GM21723 (cell line): ENCODE measurements around the gene TRMT11.
"Not testable (repeated sequence)": the region's sequence is repeated elsewhere in the genome, so short reads cannot be mapped to it uniquely, and the experiment has no call there.

Source experiments
- ATAC-seq: cut with Tn5 transposase; IDR thresholded peaks from one replicate; pipeline ENCODE4 v1.9.1; 2021; ENCODE audit warnings: mild to moderate bottlenecking, moderate library complexity; ENCODE audit not compliant: unreplicated experiment

Gene TRMT11

DNA sequence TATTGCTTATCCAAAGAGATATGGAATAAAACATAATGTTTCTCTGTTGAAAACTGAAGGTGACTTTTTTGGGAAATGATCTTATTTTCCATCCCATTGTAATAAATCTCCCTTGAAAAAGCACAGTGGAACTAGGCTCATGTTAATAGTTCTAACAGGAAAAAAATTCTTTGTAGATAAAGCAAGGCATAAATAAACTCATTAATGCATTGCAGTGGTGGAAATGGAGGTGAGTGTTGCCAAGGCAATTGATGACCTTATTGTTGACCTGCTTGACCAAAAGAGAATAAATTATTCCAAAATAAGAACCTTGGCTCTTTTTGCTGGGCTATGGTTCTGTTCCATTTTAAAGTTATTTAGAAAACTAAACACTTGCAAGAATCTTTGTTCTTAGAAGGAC, 55.2 kb downstream of the TRMT11 start:
- no peak for ATAC-seq

DNA sequence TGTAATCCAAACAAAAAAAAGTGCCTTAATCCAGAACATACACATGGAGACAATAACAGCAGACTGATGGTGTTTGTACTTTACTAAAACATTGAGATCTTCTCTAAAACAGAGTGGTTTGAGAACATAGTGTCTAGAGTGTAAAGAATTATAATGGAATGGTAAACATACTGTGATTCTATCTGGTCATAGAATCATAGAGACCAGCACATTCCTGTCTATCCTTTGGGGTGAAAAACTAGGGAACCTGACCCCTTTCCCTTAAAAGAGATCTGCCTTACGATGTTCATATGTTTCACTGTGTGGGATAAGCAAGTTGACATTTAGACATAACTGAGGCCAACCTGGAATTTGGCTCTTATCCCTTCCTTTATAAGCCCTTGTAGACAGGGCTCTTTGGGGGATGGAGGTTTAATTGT, 55.7 kb downstream of the TRMT11 start:
- ATAC-seq, result no peak

DNA sequence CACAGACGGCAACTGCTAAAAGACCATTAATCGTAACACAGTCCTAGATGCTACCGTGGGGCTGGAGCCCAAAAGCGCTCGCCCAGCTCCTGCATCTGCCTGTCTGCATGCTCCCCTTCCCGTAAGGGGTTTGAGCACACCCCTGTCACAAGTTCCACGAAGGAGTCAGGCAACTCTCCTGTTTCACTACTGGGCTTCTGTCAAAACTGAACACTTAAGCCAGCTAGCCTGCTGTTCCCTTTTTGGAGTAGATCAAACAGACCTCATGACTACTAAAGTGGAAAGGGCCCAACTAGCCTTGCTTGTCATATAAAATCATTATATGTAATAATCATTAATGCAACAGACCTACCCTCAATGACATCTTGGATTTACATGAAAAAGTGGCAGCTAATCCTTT, 61.3 kb downstream of the TRMT11 start:
- ATAC-seq, result no peak

DNA sequence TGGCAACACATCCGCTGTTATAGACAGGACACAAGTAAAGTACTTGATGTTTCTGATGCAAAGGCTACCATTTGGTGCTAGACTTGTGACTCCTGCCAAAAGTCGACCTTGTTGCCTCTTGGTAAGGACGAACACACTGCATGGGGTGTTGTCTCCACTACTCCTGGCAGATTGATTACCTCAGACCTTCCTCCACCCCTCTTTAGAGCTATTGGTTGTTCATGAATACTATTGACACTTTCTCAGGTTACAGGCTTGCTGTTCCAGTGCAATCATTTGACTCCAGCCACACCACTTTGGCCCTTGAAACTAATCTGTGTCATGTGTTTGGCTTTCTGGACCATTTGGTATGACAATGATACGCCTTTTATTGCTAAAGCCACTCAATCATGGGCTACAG, 62.3 kb downstream of the TRMT11 start:
- no peak for ATAC-seq

- ATAC-seq, result no peak
Observed at GRCh38 chr6:126050795-126051194, 64.5 kb downstream of the TRMT11 start.

DNA sequence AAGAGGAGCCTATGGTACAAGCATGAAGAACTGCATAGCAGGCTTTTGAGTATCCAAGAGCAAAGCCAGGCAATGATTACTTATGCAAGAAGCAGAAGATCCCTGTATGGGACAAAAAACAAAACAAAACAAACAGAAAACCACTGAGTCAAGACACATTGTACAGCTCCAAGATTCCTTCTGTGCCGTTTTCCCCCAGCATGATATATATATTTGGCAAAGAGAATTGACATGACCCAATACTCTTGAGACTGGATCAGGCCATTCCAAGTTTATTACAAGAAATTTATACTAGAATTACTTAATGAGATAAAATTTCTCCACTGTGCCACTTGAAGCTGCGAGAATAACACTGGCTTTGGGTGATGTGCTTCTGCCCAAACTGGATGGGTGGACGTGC, 65.5 kb downstream of the TRMT11 start:
- no peak for ATAC-seq

DNA sequence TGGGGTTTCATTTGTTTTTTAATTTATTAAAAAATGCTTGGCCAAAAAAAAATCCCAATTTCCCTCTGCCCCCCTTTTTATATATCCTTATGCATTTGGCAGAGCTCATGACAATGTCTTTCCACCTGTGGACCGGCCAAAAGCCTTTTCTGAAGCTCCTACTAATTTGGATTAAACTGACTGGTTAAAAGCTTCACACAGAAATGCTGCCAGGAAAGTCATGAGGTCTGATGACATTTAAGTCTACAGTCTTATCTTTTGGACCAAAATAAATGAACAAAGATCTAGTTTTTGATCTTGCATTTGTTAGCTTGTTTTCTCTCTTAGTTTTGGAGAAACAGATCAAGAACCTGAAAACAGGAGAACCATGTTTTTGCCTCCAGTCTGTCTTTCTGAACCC, 66.1 kb downstream of the TRMT11 start:
- ATAC-seq, result no peak

- no peak for ATAC-seq
Observed at GRCh38 chr6:126054258-126054702, 67.9 kb downstream of the TRMT11 start.

GRCh38 chr6:126054802-126055201, 68.5 kb downstream of the TRMT11 start:
- no peak for ATAC-seq

DNA sequence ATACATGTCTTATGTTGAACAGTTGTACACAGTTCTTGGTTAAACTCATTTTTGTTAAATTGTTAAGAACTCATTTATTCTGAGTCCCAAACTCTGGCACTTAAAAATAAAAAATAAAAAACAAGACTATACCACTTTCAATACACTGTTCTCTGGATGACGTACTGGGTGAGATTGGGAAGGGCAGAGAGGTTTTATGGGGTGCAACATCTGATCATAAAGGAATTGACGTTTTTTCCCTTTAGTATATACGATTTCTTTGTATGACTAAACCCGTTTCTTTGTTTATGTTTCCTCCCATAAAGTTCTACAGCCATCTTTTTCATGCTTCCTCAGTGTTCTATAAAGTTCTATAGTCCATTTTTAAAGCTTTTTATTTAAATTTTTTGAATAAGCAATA, 69.1 kb downstream of the TRMT11 start:
- ATAC-seq, result no peak

GRCh38 chr6:126056355-126057004, 70.1 kb downstream of the TRMT11 start:
- no peak for ATAC-seq

GRCh38 chr6:126058085-126058484, 71.7 kb downstream of the TRMT11 start:
- ATAC-seq, result not testable (repeated sequence)

- ATAC-seq, result no peak
Observed at GRCh38 chr6:126060400-126060799, 74.1 kb downstream of the TRMT11 start.

GRCh38 chr6:126063512-126064146, 77.3 kb downstream of the TRMT11 start:
- no peak for ATAC-seq

GRCh38 chr6:126064257-126064747, 78.0 kb downstream of the TRMT11 start:
- no peak for ATAC-seq

DNA sequence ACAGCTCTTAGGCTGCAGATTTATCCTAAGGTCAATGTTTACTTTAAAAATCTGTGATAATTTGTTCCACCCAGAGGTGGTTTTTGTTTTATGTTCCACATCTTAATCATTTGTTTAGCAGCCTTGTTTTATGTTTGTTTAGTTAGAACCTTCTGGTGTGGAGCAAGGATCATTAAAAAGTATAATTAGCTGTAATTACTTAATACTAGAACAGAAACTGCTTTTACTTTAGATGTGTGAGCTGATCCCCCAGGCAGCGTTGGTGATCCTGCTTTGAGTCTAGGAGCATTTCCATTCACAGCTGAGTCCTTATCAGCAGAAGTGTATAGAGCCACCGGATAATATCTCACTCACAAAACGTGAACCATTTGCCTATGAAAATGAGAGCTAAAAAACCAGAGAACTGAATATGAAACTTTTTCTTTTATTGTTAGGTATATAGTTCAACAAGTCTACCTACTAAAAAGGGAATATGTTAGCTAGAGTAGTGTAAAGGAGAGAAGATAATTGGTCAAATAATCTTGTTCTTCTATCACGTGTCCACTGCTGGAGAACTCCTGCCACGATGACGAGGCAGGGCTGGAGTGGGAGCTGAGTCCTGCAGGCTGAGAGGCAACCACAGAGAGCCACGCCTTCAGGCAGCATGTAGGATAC, 78.5 kb downstream of the TRMT11 start:
- no peak for ATAC-seq

GRCh38 chr6:126066053-126067048, 80.0 kb downstream of the TRMT11 start:
- no peak for ATAC-seq

DNA sequence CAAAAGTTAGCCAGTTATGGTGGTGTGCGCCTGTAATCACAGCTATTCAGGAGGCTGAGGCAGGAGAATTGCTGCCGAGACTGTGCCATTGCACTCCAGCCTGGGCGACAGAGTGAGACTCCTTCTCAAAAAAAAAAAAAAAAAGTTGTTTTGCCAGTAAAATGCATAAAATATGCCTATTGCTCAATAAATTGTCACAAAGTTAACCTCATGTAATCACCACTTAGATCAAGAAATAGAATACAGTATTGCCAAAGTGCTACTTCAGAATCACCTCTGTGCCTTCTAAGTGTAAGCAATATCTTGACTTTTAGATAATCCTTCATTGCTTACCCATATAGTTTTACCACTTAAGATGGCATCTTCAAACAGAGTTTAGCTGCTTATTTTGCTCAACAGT, 80.7 kb downstream of the TRMT11 start:
- no peak for ATAC-seq

DNA sequence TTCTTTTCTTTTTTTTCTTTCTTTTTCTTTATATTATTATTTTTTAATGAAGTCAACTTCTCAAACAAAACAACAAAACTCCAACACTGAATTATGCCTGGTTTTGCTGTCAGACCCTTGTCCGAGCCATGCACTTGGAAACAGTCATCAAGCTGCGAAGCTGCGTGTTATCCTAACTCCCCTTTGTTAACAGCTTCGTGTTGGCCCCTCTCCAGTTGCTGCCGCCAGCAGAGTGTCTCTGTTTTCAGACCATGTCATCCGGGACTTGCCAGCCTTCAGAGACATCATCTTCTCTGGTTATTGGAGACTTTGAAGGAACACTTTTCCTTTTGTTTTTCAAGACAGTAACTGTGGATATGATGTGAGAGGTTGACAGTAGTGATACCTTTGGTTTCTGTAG, 83.1 kb downstream of the TRMT11 start:
- no peak for ATAC-seq

- no peak for ATAC-seq
Observed at GRCh38 chr6:126071000-126071647, 84.8 kb downstream of the TRMT11 start.
